ENCODE data around the gene THRB. TPM values are rescaled to one million over a fixed set of nuclear protein-coding genes. Genes with fewer than 3 reads are reported as not detected.

THRB gene
- total RNA-seq, 3 donors from 2014 or later, result 25.1 to 75.5 (median 59.8) TPM

DNA sequence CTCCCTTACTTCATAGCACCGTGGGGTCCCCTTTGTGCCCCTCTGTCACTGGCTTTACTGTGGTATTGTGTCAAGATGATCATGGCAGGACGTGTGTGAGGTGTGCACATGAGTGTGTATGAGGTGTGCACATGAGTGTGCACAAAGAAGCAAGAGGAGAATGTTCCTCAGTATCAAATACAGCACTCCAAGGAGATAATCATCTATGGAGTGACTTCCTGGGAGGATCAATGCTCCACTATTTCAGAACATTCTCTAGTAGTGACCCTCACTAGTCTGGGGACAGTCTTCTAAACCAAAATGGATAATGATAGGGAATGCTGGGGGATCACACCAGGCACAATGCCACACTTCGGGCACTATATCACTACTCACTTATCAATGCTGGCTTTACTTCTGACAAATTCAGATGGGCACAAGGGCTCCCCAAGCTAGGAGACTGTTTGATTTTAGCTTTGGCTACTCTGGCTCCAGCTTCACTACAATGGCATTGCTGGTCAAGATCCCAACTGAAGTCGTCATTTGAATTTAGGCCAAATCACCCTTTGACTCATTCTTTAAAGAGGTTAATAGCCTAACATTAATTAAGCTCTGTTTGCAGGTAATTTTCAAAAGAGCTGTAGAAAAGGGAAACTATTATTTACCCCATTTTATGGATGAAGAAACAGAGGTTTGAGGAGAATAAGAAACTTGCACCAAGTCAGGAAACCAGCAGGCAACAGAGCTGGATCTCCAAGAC lies 124.1 kb downstream of the THRB start:
- Histone ChIP-seq H3K9me3 (no peaks in the 10 kb centered on the region), H3K4me1 (ENCODE audit: low read depth) (peaks cover 29% of the 10 kb centered on the region), H3K4me3 (no peak overlapping the region), H3K36me3 (ENCODE audit: low read depth) (no peaks in the 10 kb centered on the region)
- DNase-seq, result no peak
- ATAC-seq, result no peak
- intact Hi-C loops (cut with DNase I, micrococcal nuclease), result no loop called here
- TF ChIP-seq, protein P1, sequence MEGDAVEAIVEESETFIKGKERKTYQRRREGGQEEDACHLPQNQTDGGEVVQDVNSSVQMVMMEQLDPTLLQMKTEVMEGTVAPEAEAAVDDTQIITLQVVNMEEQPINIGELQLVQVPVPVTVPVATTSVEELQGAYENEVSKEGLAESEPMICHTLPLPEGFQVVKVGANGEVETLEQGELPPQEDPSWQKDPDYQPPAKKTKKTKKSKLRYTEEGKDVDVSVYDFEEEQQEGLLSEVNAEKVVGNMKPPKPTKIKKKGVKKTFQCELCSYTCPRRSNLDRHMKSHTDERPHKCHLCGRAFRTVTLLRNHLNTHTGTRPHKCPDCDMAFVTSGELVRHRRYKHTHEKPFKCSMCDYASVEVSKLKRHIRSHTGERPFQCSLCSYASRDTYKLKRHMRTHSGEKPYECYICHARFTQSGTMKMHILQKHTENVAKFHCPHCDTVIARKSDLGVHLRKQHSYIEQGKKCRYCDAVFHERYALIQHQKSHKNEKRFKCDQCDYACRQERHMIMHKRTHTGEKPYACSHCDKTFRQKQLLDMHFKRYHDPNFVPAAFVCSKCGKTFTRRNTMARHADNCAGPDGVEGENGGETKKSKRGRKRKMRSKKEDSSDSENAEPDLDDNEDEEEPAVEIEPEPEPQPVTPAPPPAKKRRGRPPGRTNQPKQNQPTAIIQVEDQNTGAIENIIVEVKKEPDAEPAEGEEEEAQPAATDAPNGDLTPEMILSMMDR (IDR thresholded peaks at IDR 0.05), result no peak

DNA sequence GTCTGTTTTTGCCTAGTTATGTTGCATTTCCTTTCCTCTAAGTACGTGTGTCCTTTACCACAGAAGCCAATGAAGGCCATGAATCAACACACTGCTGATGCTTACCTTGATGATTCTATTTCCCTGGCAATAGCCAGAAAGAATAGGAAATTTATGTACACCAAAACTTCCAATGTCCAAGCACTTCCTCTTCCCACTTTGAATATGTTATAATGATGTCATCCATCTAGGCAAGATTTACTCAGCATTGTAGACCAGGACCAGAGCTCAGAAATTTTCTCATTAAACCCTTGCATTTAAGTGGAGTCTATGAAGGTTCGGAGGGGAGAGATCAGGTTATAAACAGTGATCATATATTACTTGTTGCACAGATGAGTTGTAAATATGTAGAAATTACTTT lies 126.0 kb downstream of the THRB start:
- intact Hi-C loops (cut with DNase I, micrococcal nuclease), result loop anchor here in 1 of 2 donors (5.0 kb wide), 1 partner anchor 84 kb away; no protein-coding TSS in a partner anchor
- H3K4me1 ChIP-seq (ENCODE audit: low read depth), result peaks cover 37% of the 10 kb centered on the region
- no peaks in the 10 kb centered on the region for H3K9me3 ChIP-seq
- no peak for ATAC-seq
- TF ChIP-seq, protein P1 (IDR thresholded peaks at IDR 0.05), result no peak
- no peak overlapping the region for H3K4me3 ChIP-seq
- no peak for DNase-seq
- H3K36me3 ChIP-seq (ENCODE audit: low read depth), result no peaks in the 10 kb centered on the region

DNA sequence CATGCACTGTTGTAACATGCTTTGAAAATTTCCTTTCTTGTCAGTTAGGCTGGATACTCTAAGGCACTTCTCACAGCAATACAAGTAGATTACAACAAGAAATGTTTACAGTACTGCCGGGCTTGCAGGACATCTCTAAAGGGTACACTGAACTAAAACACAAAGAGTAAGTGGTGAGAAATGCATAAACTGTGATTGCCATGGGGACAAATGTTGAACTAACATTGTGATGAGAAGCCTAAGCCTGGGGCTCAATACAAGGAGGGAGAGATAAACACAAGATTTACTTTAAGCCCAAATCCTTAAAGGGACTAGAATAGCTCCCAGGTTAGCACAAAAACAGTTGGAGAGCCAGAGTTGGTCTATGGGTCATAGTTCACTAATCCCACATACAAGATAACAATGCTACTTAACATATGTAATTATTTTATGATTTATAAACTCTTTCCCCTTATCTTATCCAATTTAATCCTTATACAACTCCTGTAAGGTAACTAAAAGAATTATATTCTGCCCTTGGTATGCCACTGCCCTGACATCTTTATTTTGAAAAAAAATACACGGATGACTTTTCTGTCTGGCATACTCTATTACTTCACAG lies 126.9 kb downstream of the THRB start:
- Histone ChIP-seq H3K9me3 (no peaks in the 10 kb centered on the region), H3K4me1 (ENCODE audit: low read depth) (peaks cover 35% of the 10 kb centered on the region), H3K4me3 (no peak overlapping the region), H3K36me3 (ENCODE audit: low read depth) (no peaks in the 10 kb centered on the region)
- intact Hi-C loops (cut with DNase I, micrococcal nuclease), result loop anchor here in 1 of 2 donors (5.0 kb wide), 1 partner anchor 85 kb away; no protein-coding TSS in a partner anchor
- TF ChIP-seq, protein P1 (IDR thresholded peaks at IDR 0.05), result no peak
- ATAC-seq (peak; percentile 30), DNase-seq (no peak)

DNA sequence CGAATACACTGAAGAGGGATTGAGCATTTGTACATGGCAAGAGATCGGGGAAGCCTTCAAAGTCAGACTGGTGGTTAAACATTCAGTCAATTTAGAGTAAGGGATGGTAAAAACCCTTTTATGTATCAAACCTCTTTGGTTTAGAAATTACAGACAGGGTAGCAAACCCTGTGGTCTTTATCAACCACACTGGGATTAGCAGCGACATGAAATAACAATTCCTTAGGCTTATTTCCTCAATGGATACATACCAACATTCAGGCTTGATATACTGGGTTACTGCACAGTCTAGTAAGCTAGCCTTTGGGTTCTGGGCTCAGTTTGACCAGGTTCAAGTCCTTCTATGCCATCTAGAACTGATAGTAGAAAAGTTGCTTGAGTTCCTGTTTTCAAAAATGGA lies 127.4 kb downstream of the THRB start:
- no peaks in the 10 kb centered on the region for H3K9me3 ChIP-seq
- intact Hi-C loops (cut with DNase I, micrococcal nuclease), result loop anchor here in 1 of 2 donors (5.0 kb wide), 1 partner anchor 85 kb away; no protein-coding TSS in a partner anchor
- no peak for DNase-seq
- H3K4me1 ChIP-seq (ENCODE audit: low read depth), result peaks cover 31% of the 10 kb centered on the region
- TF ChIP-seq, protein P1 (IDR thresholded peaks at IDR 0.05), result no peak
- no peak for ATAC-seq
- H3K36me3 ChIP-seq (ENCODE audit: low read depth), result no peaks in the 10 kb centered on the region
- no peak overlapping the region for H3K4me3 ChIP-seq

DNA sequence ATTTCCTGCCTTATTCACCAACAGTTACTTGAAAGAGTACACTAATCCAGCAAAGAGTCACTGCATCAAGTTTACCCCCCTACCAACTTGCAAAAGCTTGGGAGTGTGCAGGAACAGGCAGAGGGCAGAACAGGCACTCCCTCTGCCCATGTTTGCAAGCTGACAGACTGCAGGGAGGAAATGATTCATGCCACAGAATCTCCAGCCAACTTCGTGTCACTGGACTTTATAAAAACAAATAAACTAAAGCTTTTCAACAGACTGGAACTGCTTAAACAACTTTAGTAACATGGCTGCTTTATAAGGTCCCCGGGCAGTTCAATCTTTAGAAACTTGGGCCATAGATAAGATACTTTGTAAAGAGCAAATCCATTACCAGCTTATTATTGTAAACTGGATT lies 129.5 kb downstream of the THRB start:
- H3K36me3 ChIP-seq (ENCODE audit: low read depth), result no peaks in the 10 kb centered on the region
- TF ChIP-seq, protein P1 (IDR thresholded peaks at IDR 0.05), result no peak
- H3K4me3 ChIP-seq, result no peak overlapping the region
- H3K9me3 ChIP-seq, result no peaks in the 10 kb centered on the region
- intact Hi-C loops (cut with DNase I, micrococcal nuclease), result loop anchor here in 1 of 2 donors (5.0 kb wide), 1 partner anchor 87 kb away; no protein-coding TSS in a partner anchor
- peak; percentile 96 for ATAC-seq
- peaks cover 31% of the 10 kb centered on the region for H3K4me1 ChIP-seq (ENCODE audit: low read depth)
- DNase-seq, result peak; percentile 46 to 76 (median 50)
